SH-SY5Y (cell line): Measurements from ENCODE around the gene TSPAN11.

ENCODE experiments used
- GATA2 ChIP-seq: IDR thresholded peaks from 2 replicates; pipeline ENCODE4 v1.6.1; 2011; ENCODE audit warnings: mild to moderate bottlenecking, low read depth, low read length
- GATA3 ChIP-seq: IDR thresholded peaks from 2 replicates; pipeline ENCODE4 v1.6.1; 2011; ENCODE audit warnings: low read depth, mild to moderate bottlenecking, low read length, moderate library complexity

Gene TSPAN11

GRCh38 chr12:30926243-30927221 is at the start of gene TSPAN11:
Gene TSPAN11, plus strand, starts transcription at chr12:30926748. Its CDS starts 27,244 bp downstream, at chr12:30953992.
- TF ChIP-seq GATA3 (no peak), GATA2 (no peak)

- TF ChIP-seq GATA2 (no peak), GATA3 (no peak)
These were observed 49.3 kb upstream of the TSPAN11 start for GRCh38 chr12:30877105-30877875.

- TF ChIP-seq GATA3 (no peak), GATA2 (no peak)
These were observed 48.5 kb upstream of the TSPAN11 start for GRCh38 chr12:30878024-30878423.

GRCh38 chr12:30880061-30880460 is 46.5 kb upstream of the TSPAN11 start:
- TF ChIP-seq GATA3, result no peak
- TF ChIP-seq GATA2, result no peak

- TF ChIP-seq GATA2 (no peak), GATA3 (no peak)
These were observed 45.7 kb upstream of the TSPAN11 start for GRCh38 chr12:30880813-30881212.

- TF ChIP-seq GATA3, result no peak
- TF ChIP-seq GATA2, result no peak
These were observed 43.8 kb upstream of the TSPAN11 start for GRCh38 chr12:30882706-30883105.

- TF ChIP-seq GATA2, result no peak
- TF ChIP-seq GATA3, result no peak
These were observed 41.7 kb upstream of the TSPAN11 start for GRCh38 chr12:30884799-30885198.

- no peak for TF ChIP-seq GATA3
- no peak for TF ChIP-seq GATA2
These were observed 41.2 kb upstream of the TSPAN11 start for GRCh38 chr12:30885321-30885720.

- TF ChIP-seq GATA3 (no peak), GATA2 (no peak)
These were observed 39.3 kb upstream of the TSPAN11 start for GRCh38 chr12:30887226-30887625.

GRCh38 chr12:30888241-30888640 is 38.3 kb upstream of the TSPAN11 start:
- TF ChIP-seq GATA2, result no peak
- no peak for TF ChIP-seq GATA3

- TF ChIP-seq GATA3 (no peak), GATA2 (no peak)
These were observed 30.1 kb upstream of the TSPAN11 start for GRCh38 chr12:30896461-30896860.

GRCh38 chr12:30898846-30899245 is 27.7 kb upstream of the TSPAN11 start:
- TF ChIP-seq GATA3 (no peak), GATA2 (no peak)

GRCh38 chr12:30900351-30900750 is 26.2 kb upstream of the TSPAN11 start:
- TF ChIP-seq GATA3 (no peak), GATA2 (no peak)

GRCh38 chr12:30902001-30902400 is 24.5 kb upstream of the TSPAN11 start:
- TF ChIP-seq GATA2 (no peak), GATA3 (no peak)
